Spleen (tissue), 7 donors: Measurements from ENCODE around the gene TUBGCP2.

Experiments used
- POLR2A ChIP-seq, 3 donors: fragments of 450-650 bp; IDR thresholded peaks; one replicate each; pipeline ENCODE4 v1.5.1; 2017; ENCODE audit warnings: antibody characterized with exemption in 3 of 3, mild to moderate bottlenecking in 1 of 3
- POLR2AphosphoS5 ChIP-seq, 3 donors: sonication (generic); formaldehyde crosslinking; IDR thresholded peaks; one replicate each; pipeline ENCODE4 v1.5.1; 2017; ENCODE audit warnings: antibody characterized with exemption in 3 of 3
- TF ChIP-seq, protein P1 (sequence below), 11 experiments: fragments of 200-600 bp in 7 of 11; fragments of 450-650 bp in 4 of 11; sonication (generic) in 4 of 11; IDR thresholded peaks in 8 of 11; conservative IDR thresholded peaks in 3 of 11; 1 replicate in 7 of 11; 2 replicates in 4 of 11; pipeline versions ENCODE4 v1.4.0 to v1.8.0; 2016 to 2021; ENCODE audit warnings: antibody characterized with exemption in 11 of 11, inconsistent platforms in 4 of 11, mild to moderate bottlenecking in 1 of 11
- donor health status: DM: no; HTN: no; CAD: no; lungs with moderate emphysema.
- donor health status: DM: no; HTN: no; CAD: no.
- donor health status: DM: no; HTN: no; CAD: no.

DNA sequence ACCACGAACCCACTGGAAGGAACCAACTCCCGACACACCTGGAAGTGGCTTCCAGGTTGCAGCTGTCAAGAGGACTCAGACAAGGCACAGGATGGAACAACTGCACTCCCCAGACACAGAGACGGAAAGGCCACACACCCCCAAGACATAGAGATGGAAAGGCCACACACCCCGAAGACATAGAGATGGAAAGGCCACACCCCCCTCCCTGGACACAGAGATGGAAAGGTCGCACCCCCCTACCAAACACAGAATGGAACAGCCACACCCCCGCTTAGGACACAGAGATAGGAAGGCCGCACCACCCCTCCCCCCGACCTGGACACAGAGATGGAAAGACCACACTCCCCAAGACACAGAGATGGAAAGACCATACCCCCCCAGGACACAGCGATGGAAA is 7.6 kb upstream of the TUBGCP2 start:
- TF ChIP-seq, protein P1, sequence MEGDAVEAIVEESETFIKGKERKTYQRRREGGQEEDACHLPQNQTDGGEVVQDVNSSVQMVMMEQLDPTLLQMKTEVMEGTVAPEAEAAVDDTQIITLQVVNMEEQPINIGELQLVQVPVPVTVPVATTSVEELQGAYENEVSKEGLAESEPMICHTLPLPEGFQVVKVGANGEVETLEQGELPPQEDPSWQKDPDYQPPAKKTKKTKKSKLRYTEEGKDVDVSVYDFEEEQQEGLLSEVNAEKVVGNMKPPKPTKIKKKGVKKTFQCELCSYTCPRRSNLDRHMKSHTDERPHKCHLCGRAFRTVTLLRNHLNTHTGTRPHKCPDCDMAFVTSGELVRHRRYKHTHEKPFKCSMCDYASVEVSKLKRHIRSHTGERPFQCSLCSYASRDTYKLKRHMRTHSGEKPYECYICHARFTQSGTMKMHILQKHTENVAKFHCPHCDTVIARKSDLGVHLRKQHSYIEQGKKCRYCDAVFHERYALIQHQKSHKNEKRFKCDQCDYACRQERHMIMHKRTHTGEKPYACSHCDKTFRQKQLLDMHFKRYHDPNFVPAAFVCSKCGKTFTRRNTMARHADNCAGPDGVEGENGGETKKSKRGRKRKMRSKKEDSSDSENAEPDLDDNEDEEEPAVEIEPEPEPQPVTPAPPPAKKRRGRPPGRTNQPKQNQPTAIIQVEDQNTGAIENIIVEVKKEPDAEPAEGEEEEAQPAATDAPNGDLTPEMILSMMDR (IDR thresholded peaks at IDR 0.05 in 8 of 11, conservative IDR thresholded peaks at IDR 0.05 in 3 of 11) = no peak
- TF ChIP-seq POLR2A (IDR thresholded peaks at IDR 0.05) = no peak
- no peak for TF ChIP-seq POLR2AphosphoS5 (IDR thresholded peaks at IDR 0.05)
